ENCODE measurements around the gene C5AR1. TPM values are rescaled to one million over a fixed set of nuclear protein-coding genes. Genes with fewer than 3 reads are reported as not detected.

Gene C5AR1
- total and polyA plus RNA-seq, 9 of the 15 experiments (the other 6 are each of a cell fraction or from before 2014, with no cell fraction given): 0.06 to 1.6 (median 0.28) TPM; not detected in 3

DNA sequence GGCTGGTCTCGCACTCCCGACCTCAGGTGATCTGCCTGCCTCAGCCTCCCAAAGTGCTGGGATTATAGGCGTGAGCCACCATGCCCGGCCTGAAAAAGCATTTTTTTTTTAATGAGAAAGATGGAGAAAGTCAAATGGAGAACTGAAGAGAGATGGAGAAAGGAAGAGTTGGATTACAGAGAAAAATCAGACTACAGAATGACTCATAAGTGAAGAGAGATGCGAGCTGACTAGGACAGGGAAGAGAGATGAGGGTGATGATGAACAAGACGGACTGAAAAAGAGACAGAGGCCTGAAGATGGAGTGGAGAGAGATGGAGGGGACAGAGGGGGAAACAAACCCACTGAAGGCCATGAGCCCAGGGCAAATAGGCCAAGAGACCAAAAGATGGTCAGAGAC, 41.0 kb downstream of the C5AR1 start:
- Histone ChIP-seq H3K4me1 (replicated peaks in 1 of 2; ENCODE audit: control insufficient read depth in 2 of 2, insufficient read depth in 2 of 2, low read length in 2 of 2) (peaks cover 26 to 32% of the 10 kb centered on the region in 2 experiments), H2AFZ (ENCODE audit: low read depth, low read length) (no peak overlapping the region), H4K20me1 (replicated peaks; ENCODE audit: control insufficient read depth, insufficient read depth, low read length) (peaks cover 3% of the 10 kb centered on the region; the same call in 1 of the 2 replicates), H3K27ac (ENCODE audit: extremely low read depth, low read depth, low read length) (0 out of 3 replicates have a peak overlapping the region, but pooled peaks have one; percentile 16), H3K4me2 (ENCODE audit: insufficient read depth, low read length) (peak overlapping the region; percentile 43; the same call in 1 of the 2 replicates), H3K9me1 (ENCODE audit: control insufficient read depth, insufficient read depth, low read length) (no peaks in the 10 kb centered on the region), H3K79me2 (ENCODE audit: control insufficient read depth, insufficient read depth, low read length) (peaks cover 59% of the 10 kb centered on the region), H3K9ac (ENCODE audit: insufficient read depth in 1 of 2, low read depth in 2 of 2, low read length in 2 of 2) (0 out of 4 replicates have a peak overlapping the region, but pooled peaks of 1 of the 2 experiments have one; percentile 31), H3K9me3 (replicated peaks; ENCODE audit: control insufficient read depth, insufficient read depth, low read depth, low read length) (no peaks in the 10 kb centered on the region), H3K4me3 (no peak overlapping the region), H3K36me3 (ENCODE audit: control insufficient read depth, insufficient read depth, low read length) (peaks cover 48% of the 10 kb centered on the region; the same call in 2 of the 3 replicates), H3K27me3 (ENCODE audit: control insufficient read depth in 2 of 2, insufficient read depth in 2 of 2, low read length in 2 of 2) (no peaks in the 10 kb centered on the region)
- FAIRE-seq: no peak
- DNase-seq (ENCODE audit: extremely low read depth in 1 of 4, low spot score in 3 of 4): no peak
- POLR2A ChIA-PET: interaction anchor here (0.6 to 1.4 kb wide), 4 partner anchors 15 to 125 kb away, joined by 3 to 7 read pairs (median 3); no protein-coding TSS in a partner anchor
- WGBS (ENCODE audit: insufficient coverage, low coverage, missing lambda C conversion rate): 62% methylated on average over 6 of the region's 6 CpGs
- in situ Hi-C loops (cut with MboI): no loop called here
- TF ChIP-seq, protein P1, sequence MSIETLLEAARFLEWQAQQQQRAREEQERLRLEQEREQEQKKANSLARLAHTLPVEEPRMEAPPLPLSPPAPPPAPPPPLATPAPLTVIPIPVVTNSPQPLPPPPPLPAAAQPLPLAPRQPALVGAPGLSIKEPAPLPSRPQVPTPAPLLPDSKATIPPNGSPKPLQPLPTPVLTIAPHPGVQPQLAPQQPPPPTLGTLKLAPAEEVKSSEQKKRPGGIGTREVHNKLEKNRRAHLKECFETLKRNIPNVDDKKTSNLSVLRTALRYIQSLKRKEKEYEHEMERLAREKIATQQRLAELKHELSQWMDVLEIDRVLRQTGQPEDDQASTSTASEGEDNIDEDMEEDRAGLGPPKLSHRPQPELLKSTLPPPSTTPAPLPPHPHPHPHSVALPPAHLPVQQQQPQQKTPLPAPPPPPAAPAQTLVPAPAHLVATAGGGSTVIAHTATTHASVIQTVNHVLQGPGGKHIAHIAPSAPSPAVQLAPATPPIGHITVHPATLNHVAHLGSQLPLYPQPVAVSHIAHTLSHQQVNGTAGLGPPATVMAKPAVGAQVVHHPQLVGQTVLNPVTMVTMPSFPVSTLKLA (conservative IDR thresholded peaks at IDR 0.05): no peak
- peak in 1 of 2 experiments; percentile 27; a peak in 1 of 4 replicates for TF ChIP-seq HDAC1 (IDR thresholded peaks at IDR 0.05)
- TF ChIP-seq ZNF354B (CRISPR knock-in tag; IDR thresholded peaks at IDR 0.05): no peak
- no peak for ATAC-seq
- BruUV-seq (replicated peaks): no TSS peak
- intact Hi-C loops (cut with micrococcal nuclease): no loop called here
- CTCF ChIA-PET (ENCODE audit: low intra/inter-chr PET ratio): no interaction called here

Data from K562 (cell line).